ENCODE results near the gene GBX1.
A peak's percentile ranks its signal among the peaks of the same experiment; 100 is the strongest.

Gene GBX1

GRCh38 chr7:151175047-151175792, 7.7 kb upstream of the GBX1 start:
- FAIRE-seq (no peak), DNase-seq (ENCODE audit: extremely low spot score, insufficient read length, low read depth) (no peak)

- FAIRE-seq (no peak), DNase-seq (ENCODE audit: extremely low spot score, insufficient read length, low read depth) (no peak)
Measured at GRCh38 chr7:151174246-151175046, 7.0 kb upstream of the GBX1 start.

- FAIRE-seq, result no peak
- no peak for DNase-seq (ENCODE audit: extremely low spot score, insufficient read length, low read depth)
Measured at GRCh38 chr7:151173386-151174245, 6.1 kb upstream of the GBX1 start.

GRCh38 chr7:151172273-151173141, 5.0 kb upstream of the GBX1 start:
- FAIRE-seq (peak; percentile 92), DNase-seq (ENCODE audit: extremely low spot score, insufficient read length, low read depth) (peak; percentile 85)

DNA sequence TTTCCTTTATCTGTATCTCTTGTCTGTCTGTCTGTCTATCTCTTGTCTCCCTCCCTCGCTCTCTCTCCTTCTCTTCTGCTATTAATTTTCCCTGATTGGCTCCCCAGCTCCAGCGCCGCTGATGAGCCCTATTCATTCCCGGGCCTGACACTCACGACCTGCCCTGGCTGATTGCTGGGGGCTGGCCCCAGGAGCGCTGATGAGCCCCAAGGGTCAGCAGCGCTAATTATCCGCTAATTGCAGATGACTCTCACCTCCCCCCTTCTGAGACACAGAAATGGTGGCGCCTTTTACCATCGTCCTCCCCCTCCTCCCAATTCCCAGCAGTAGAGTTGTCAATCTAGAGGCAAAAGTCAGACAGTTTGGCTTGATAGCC, 1.3 kb upstream of the GBX1 start:
- DNase-seq (ENCODE audit: extremely low spot score, insufficient read length, low read depth), result no peak
- FAIRE-seq, result no peak

DNA sequence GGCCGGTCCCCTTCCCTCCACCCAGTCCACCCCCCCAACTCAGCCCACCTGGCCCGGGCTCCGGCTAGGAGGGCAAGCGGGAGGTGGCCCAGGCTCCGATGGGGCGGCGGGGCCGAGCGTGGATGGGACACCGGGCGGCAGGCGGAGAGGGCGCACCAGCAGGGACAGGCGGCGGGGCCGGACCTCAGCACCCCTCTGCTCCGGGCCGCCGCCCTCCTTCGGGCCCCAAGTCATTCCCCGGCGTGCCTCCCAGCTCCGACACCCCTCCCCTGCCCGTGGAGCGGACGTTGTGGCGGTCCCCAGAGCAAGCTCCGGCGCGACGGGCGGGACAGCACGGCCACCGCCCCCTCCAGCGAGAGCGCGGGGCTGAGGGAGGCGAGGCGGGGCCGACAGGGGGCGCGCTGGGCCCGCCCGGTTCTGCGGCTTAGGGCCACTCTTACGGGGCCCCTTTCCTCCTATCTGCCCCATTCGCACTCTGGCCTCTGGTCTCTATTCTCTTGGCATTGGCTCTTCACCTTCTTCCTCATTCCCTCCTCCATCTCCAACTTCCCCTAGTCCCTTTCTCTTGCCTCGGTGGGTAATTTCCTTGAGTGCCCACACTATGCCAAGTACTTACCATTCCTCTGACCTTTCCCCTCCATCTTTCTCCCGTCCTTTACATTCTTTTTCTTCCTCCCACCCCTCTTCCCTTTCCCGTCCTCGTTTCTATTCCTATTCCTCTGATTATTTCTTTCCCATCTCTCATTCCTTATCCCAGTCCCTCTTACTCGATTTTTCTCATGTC, 701 bp upstream of the GBX1 start:
- FAIRE-seq, result no peak
- peak; percentile 35 for DNase-seq (ENCODE audit: extremely low spot score, insufficient read length, low read depth)

DNA sequence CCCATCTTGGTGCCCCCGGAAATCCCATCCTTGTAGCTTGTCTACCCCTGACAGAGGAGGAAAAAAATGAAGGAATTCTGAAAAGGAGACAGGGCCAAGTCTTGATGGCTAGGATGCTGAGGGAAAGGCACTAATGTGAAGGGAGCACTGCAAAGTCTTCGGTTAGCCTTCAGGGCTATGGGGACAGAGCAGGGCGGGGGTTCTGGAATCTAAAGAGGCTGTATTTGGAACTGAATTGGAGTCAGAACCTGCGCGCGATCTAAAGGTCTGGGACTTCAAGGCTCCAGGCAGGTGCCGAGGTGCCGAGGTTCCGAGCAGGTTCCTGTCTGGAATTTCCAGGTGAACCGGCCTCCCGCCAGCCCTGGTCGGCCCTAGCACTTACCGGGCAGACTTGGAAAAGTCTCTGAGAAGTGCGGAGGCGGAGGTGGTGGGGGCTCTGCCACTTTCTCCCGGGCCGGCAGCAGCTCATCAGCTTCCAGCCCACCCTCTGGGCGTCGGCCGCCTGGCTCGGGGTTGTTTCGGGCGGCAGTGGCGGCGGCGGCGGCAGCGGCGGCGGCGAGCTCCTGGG, 781 bp downstream of the GBX1 start:
- DNase-seq (ENCODE audit: extremely low spot score, insufficient read length, low read depth), result no peak
- no peak for FAIRE-seq

DNA sequence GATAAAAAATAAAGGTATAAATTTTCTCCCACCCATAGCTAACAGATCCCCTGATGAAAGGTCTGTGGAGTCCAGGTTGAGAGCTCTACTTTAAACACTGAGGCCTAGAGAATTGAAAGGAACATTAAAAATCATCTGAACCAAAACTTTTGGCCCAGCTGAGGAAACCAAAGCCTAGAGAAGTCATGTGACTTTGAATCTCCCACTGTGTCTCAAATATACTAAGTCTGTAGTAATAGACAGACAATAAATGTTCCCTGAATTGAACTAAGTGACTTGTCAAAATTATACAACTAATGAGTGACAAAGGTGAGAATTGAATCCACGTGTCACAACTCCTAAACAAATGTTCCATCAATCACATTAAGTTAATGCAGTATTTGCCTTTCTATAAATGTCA, 5.7 kb downstream of the GBX1 start:
- FAIRE-seq (no peak), DNase-seq (ENCODE audit: extremely low spot score, insufficient read length, low read depth) (no peak)

DNA sequence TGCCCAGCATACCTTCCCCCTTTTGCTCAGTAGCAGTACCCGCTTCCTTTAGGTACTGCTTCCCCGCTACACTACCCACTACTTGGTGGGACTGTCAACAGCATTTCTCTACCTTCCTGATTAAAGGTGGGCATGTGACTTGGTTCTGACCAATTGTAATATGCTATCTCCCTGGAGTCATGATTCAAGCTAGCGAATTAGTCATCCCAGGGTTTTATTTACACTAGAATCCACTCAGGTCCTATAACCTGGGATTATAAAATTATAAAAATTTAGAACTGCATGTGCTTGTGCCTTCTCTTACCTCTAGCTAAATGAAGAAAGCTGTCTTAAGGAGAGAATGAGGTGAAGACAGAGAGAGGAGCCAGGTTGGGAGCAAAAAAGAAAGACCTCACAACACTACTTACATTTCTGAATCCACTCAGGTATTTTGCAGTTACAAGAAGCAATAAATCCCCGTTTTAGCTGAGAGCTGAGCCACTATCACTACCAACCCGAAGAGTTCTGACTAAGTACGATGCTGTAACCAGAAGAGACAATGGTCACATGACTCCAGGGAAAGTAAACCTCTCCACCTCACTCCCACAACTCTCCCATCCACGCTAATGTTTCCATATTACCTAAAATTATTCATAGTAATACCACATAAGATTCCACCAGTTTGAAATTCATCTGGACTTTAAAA, 9.7 kb downstream of the GBX1 start:
- DNase-seq (ENCODE audit: extremely low spot score, insufficient read length, low read depth) (no peak), FAIRE-seq (no peak)

- FAIRE-seq (no peak), DNase-seq (ENCODE audit: extremely low spot score, insufficient read length, low read depth) (no peak)
Measured at GRCh38 chr7:151152643-151153513, 14.6 kb downstream of the GBX1 start.

DNA sequence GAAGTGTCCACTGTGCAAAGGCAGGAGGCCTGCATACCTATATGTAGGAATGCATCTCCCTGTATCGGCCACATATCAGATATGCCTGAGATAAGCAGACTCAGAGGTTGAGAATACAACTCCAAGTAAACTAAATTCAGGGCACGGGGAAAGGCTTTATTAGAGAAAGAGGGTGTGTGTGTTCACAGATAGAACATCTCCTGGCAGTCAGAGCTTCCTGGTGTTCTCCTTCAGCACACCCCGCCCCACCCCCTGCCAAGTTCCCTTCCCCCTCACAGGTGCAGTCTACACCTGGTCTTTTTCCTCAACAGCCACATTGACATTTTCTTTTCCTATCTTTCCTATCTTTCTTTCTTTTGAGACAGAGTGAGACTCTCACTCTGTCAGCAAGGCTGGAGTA, 17.1 kb downstream of the GBX1 start:
- no peak for FAIRE-seq
- DNase-seq (ENCODE audit: extremely low spot score, insufficient read length, low read depth), result no peak

GRCh38 chr7:151148319-151149259, 18.9 kb downstream of the GBX1 start:
- no peak for DNase-seq (ENCODE audit: extremely low spot score, insufficient read length, low read depth)
- no peak for FAIRE-seq

GRCh38 chr7:151146761-151147160, 20.7 kb downstream of the GBX1 start:
- FAIRE-seq (no peak), DNase-seq (ENCODE audit: extremely low spot score, insufficient read length, low read depth) (no peak)

DNA sequence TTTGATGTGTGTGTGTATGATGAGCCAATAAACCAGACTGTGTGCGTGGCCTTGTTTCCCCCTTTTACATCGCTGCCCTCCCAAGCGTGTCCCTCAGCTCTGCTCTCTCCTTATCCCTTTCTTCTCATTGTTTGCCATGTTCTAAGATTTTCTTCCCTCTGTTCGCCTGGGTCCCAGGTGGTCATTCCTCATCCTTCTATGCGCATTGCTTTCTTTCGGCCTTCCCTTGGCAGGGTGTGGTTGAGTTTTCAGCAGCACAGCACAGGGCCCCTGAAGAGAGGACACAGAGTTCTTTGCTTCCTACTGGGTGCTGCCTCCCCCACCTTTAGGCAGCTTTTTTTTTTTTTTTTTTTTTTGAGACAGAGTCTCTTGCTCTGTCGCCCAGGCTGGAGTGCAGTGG, 23.1 kb downstream of the GBX1 start:
- no peak for DNase-seq (ENCODE audit: extremely low spot score, insufficient read length, low read depth)
- no peak for FAIRE-seq

- DNase-seq (ENCODE audit: extremely low spot score, insufficient read length, low read depth), result no peak
- no peak for FAIRE-seq
Measured at GRCh38 chr7:151143261-151144015, 24.1 kb downstream of the GBX1 start.

- FAIRE-seq (no peak), DNase-seq (ENCODE audit: extremely low spot score, insufficient read length, low read depth) (no peak)
Measured at GRCh38 chr7:151142686-151143040, 24.8 kb downstream of the GBX1 start.

Measured in GM18507 (cell line).